LNCaP clone FGC (cell line): Measurements from ENCODE around the gene MAN1A2.

Experiments used
- DNase-seq: peaks from one replicate; pipeline ENCODE4 v3.0.0-alpha.2; 2011; ENCODE audit warnings: low read depth
- H3K4me3 ChIP-seq: 2 replicates; pipeline ENCODE4 v1.5.1; 2011; ENCODE audit warnings: mild to moderate bottlenecking, low read depth, low read length, control low read depth
- CTCF ChIP-seq: IDR thresholded peaks from 2 replicates; pipeline ENCODE4 v1.5.1; 2012; ENCODE audit warnings: mild to moderate bottlenecking; ENCODE audit not compliant: control insufficient read depth, insufficient read depth; ENCODE audit errors: extremely low read depth

MAN1A2 gene

DNA sequence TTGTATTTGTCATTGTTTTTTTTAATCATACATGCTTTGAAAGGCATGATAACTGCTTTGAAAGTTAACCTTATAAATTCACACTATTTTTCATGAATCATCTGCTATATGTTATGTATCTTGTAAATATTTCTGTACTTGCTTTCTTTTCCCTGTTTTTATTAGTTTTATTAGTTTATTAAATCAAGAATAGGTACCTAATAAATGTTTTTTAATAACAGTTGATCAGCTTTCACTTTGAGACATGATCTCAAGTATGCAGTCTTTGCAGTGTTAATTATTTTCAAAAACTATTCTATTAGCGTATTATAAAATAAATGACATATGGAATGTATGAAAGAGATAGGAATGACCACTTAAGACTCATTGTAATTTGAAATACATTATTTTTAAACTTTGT lies 127.8 kb downstream of the MAN1A2 start:
- TF ChIP-seq CTCF: no peak
- no peak for DNase-seq
- no peak overlapping the region for H3K4me3 ChIP-seq

DNA sequence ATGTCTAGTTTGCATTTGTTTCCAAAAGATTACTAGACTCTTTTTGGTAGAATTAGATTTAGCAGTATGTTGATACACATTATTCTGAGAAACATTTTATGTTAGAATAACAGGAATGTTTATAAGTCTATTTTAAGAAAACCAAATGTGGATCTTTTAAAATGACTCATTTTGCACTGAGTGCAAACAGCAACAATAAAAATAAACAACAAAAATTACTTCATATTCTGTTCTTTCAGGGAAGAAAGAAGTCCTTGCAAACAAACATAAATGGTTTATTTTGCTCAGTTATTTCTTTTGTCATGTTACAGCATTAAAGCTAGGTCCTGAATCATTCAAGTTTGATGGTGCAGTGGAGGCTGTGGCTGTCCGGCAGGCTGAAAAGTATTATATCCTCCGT lies 131.8 kb downstream of the MAN1A2 start:
- no peak overlapping the region for H3K4me3 ChIP-seq
- TF ChIP-seq CTCF: no peak
- no peak for DNase-seq

DNA sequence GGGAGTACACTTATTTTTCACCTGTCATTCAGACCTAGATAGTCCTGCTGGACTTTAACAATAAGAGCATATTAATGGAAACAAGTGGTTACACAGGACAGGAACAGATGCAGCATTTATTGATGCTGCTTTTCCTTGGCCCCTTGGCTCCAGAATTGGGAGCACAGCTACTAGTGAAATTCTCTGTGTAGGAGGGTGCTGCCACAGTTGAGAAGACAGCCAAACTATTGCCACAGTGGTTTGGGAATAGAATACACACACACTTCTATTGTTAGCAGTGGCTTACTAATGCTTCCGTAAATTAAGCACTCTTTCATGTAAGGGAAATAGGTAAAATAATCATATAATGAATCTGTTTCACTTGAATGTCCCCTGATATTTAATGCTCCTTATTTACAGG lies 133.3 kb downstream of the MAN1A2 start:
- no peak for DNase-seq
- H3K4me3 ChIP-seq: no peak overlapping the region
- no peak for TF ChIP-seq CTCF

DNA sequence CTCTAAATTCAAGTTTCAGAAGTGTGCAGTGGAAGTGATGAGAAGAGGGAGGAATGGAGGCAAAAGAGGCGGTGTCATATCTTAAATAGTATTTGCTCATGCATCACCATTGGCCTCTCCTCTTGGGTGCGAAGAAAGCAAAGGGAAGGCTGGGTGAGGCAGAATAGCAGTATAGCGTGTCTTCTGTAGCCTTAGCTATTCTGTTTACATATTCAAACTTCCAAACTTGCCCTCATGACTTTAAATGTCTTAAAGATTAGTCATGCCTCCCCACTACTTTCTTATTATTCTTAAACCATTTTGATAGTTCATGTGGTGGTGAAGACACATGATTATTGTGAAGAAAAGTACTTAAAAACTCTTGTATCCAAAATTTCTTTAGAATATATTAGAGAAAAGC lies 134.0 kb downstream of the MAN1A2 start:
- H3K4me3 ChIP-seq: no peak overlapping the region
- TF ChIP-seq CTCF: no peak
- no peak for DNase-seq

- H3K4me3 ChIP-seq: no peak overlapping the region
- no peak for TF ChIP-seq CTCF
- DNase-seq: no peak
These were observed 144.0 kb downstream of the MAN1A2 start for GRCh38 chr1:117511273-117511672.

DNA sequence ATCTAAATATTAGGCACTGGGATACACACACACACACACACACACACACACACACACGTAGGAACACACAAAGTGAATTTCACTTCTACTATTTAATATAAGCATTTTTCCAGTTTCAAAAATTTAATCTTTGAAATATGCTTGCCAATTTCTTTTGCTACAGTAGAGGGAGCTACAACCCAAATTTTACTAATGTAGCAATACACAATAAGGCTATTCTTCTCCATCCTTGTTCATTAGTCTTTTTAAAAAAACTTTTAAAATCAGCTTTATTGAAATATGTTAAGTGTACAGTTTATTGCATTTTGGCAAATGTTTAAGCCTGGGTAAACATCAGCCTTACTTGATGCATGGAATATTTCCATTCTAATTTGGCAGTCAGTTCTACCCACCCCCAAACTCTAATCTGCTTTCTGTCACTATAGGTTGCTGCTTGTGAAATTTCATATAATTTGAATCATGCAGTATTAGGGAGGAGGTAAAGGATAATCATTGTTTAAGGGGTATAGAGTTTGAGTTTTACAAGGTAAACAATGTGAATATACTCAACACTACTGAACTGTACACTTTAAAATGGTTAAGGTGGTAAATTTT lies 145.6 kb downstream of the MAN1A2 start:
- no peak for DNase-seq
- no peak overlapping the region for H3K4me3 ChIP-seq
- TF ChIP-seq CTCF: peak; percentile 53

GRCh38 chr1:117523111-117523510 lies 155.9 kb downstream of the MAN1A2 start:
- H3K4me3 ChIP-seq: no peak overlapping the region
- DNase-seq: no peak

More at GRCh38 chr1:117523111-117523510, 155.9 kb downstream of the MAN1A2 start:
- no peak for TF ChIP-seq CTCF
